ENCODE measurements around the gene KRT17.
"Not testable (repeated sequence)": the region's sequence is repeated elsewhere in the genome, so short reads cannot be mapped to it uniquely, and the experiment has no call there.

Gene KRT17

GRCh38 chr17:41642252-41643156 is 18.1 kb upstream of the KRT17 start:
- no peaks in the 10 kb centered on the region for H3K79me2 ChIP-seq (ENCODE audit: low read length)
- H3K9ac ChIP-seq (ENCODE audit: low read length) = no peak overlapping the region
- no peak overlapping the region for H2AFZ ChIP-seq (ENCODE audit: low read depth, low read length)

GRCh38 chr17:41640596-41640995 is 16.2 kb upstream of the KRT17 start:
- H3K9me3 ChIP-seq (ENCODE audit: insufficient read depth, low read length); H3K4me2 ChIP-seq (ENCODE audit: low read length); H3K79me2 ChIP-seq (ENCODE audit: low read length); H2AFZ ChIP-seq (ENCODE audit: low read depth, low read length); H4K20me1 ChIP-seq (ENCODE audit: insufficient read depth, low read length); H3K4me1 ChIP-seq (ENCODE audit: low read length); H3K27me3 ChIP-seq (ENCODE audit: low read depth, low read length); H3K36me3 ChIP-seq (replicated peaks; ENCODE audit: low read depth, low read length); H3K4me3 ChIP-seq (ENCODE audit: low read length); H3K27ac ChIP-seq (ENCODE audit: low read length); H3K9ac ChIP-seq (ENCODE audit: low read length): not testable (repeated sequence)

More at GRCh38 chr17:41642252-41643156, 18.1 kb upstream of the KRT17 start:
- H4K20me1 ChIP-seq (ENCODE audit: insufficient read depth, low read length) = no peaks in the 10 kb centered on the region
- no peak overlapping the region for H3K27ac ChIP-seq (ENCODE audit: low read length)
- H3K9me3 ChIP-seq (ENCODE audit: insufficient read depth, low read length) = no peaks in the 10 kb centered on the region
- no peak for TF ChIP-seq EZH2phosphoT487 (IDR thresholded peaks at IDR 0.05; ENCODE audit: low read depth)
- no peak for TF ChIP-seq CTCF (IDR thresholded peaks at IDR 0.05; ENCODE audit: low read depth, low read length)
- no peak overlapping the region for H3K4me3 ChIP-seq (ENCODE audit: low read length)
- H3K4me1 ChIP-seq (ENCODE audit: low read length) = no peaks in the 10 kb centered on the region
- no peak overlapping the region for H3K4me2 ChIP-seq (ENCODE audit: low read length)
- H3K27me3 ChIP-seq (ENCODE audit: low read depth, low read length) = no peaks in the 10 kb centered on the region
- no peaks in the 10 kb centered on the region for H3K36me3 ChIP-seq (replicated peaks; ENCODE audit: low read depth, low read length)

GRCh38 chr17:41639492-41640473 is 15.4 kb upstream of the KRT17 start:
- Histone ChIP-seq H3K27me3 (ENCODE audit: low read depth, low read length) (no peaks in the 10 kb centered on the region), H3K9ac (ENCODE audit: low read length) (no peak overlapping the region), H4K20me1 (ENCODE audit: insufficient read depth, low read length) (no peaks in the 10 kb centered on the region), H3K79me2 (ENCODE audit: low read length) (no peaks in the 10 kb centered on the region), H2AFZ (ENCODE audit: low read depth, low read length) (no peak overlapping the region), H3K4me3 (ENCODE audit: low read length) (no peak overlapping the region), H3K27ac (ENCODE audit: low read length) (no peak overlapping the region), H3K9me3 (ENCODE audit: insufficient read depth, low read length) (no peaks in the 10 kb centered on the region), H3K4me1 (ENCODE audit: low read length) (no peaks in the 10 kb centered on the region), H3K4me2 (ENCODE audit: low read length) (no peak overlapping the region), H3K36me3 (replicated peaks; ENCODE audit: low read depth, low read length) (no peaks in the 10 kb centered on the region)
- no peak for TF ChIP-seq CTCF (IDR thresholded peaks at IDR 0.05; ENCODE audit: low read depth, low read length)

GRCh38 chr17:41638941-41639340 is 14.6 kb upstream of the KRT17 start:
- Histone ChIP-seq H3K4me3 (ENCODE audit: low read length) (no peak overlapping the region), H3K9ac (ENCODE audit: low read length) (no peak overlapping the region), H3K9me3 (ENCODE audit: insufficient read depth, low read length) (no peaks in the 10 kb centered on the region), H2AFZ (ENCODE audit: low read depth, low read length) (no peak overlapping the region), H4K20me1 (ENCODE audit: insufficient read depth, low read length) (no peaks in the 10 kb centered on the region), H3K79me2 (ENCODE audit: low read length) (no peaks in the 10 kb centered on the region), H3K4me1 (ENCODE audit: low read length) (no peaks in the 10 kb centered on the region), H3K27ac (ENCODE audit: low read length) (no peak overlapping the region), H3K4me2 (ENCODE audit: low read length) (no peak overlapping the region), H3K27me3 (ENCODE audit: low read depth, low read length) (no peaks in the 10 kb centered on the region), H3K36me3 (replicated peaks; ENCODE audit: low read depth, low read length) (no peaks in the 10 kb centered on the region)
- TF ChIP-seq CTCF (IDR thresholded peaks at IDR 0.05; ENCODE audit: low read depth, low read length) = no peak
- no peak for TF ChIP-seq EZH2phosphoT487 (IDR thresholded peaks at IDR 0.05; ENCODE audit: low read depth)

Data from OCI-LY3 (cell line).